Activated CD8-positive, alpha-beta T cell treated with anti-CD3 and anti-CD28 coated beads for 36 hours (primary cell): ENCODE data around the gene MTERF2. TPM values are rescaled to one million over a fixed set of nuclear protein-coding genes. Genes with fewer than 3 reads are reported as not detected.
"Not testable (repeated sequence)": the region's sequence is repeated elsewhere in the genome, so short reads cannot be mapped to it uniquely, and the experiment has no call there.

ENCODE experiments used
- ATAC-seq: fragments of 200-7000 bp; cut with Tn5 transposase; one replicate; pipeline ENCODE4 v1.10.0; 2021; ENCODE audit warnings: mild to moderate bottlenecking, moderate library complexity
- CTCF ChIA-PET: fragments of 350-600 bp; sonication (Branson Sonifier 250); formaldehyde crosslinking; loops from one replicate; lab custom pipeline; 2021; ENCODE audit warnings: antibody characterized with exemption; lab: Charles Lee
- POLR2A ChIA-PET: fragments of 350-600 bp; sonication (Branson Sonifier 250); formaldehyde crosslinking; loops from one replicate; lab custom pipeline; 2021; ENCODE audit warnings: antibody characterized with exemption; lab: Charles Lee
- DNase-seq: peaks from one replicate; pipeline ENCODE4 v3.0.0-alpha.2; 2020
- H3K27ac Mint-ChIP-seq: one replicate; pipeline ENCODE4 v1.8.0; 2021; ENCODE audit warnings: mild to moderate bottlenecking, mixed read lengths
- H3K27me3 Mint-ChIP-seq: one replicate; pipeline ENCODE4 v1.8.0; 2021; ENCODE audit warnings: mixed read lengths
- H3K36me3 Mint-ChIP-seq: one replicate; pipeline ENCODE4 v1.8.0; 2021; ENCODE audit warnings: low read depth, mixed read lengths
- H3K4me1 Mint-ChIP-seq: one replicate; pipeline ENCODE4 v1.8.0; 2021; ENCODE audit warnings: low read depth, mixed read lengths
- H3K4me3 Mint-ChIP-seq: one replicate; pipeline ENCODE4 v1.8.0; 2021; ENCODE audit warnings: mild to moderate bottlenecking, moderate library complexity, mixed read lengths
- H3K9me3 Mint-ChIP-seq: one replicate; pipeline ENCODE4 v1.8.0; 2021; ENCODE audit warnings: mixed read lengths
- intact Hi-C: fragments of 100-400 bp; cut with micrococcal nuclease; formaldehyde crosslinking; loops from one replicate; pipeline ENCODE4 v1.10.0; 2022
- total RNA-seq, 2 experiments: library from RNA; stranded (reverse); gene quantifications; one replicate each; pipeline ENCODE4 v1.2.3, GENCODE V29; 2021
- TF ChIP-seq, protein P1 (sequence below): fragments of 200-600 bp; IDR thresholded peaks from one replicate; pipeline ENCODE4 v1.8.0; 2022; ENCODE audit warnings: antibody characterized with exemption, mild to moderate bottlenecking

MTERF2 gene
- total RNA-seq, 2 experiments from 2014 or later: 4.8 to 5.9 TPM

DNA sequence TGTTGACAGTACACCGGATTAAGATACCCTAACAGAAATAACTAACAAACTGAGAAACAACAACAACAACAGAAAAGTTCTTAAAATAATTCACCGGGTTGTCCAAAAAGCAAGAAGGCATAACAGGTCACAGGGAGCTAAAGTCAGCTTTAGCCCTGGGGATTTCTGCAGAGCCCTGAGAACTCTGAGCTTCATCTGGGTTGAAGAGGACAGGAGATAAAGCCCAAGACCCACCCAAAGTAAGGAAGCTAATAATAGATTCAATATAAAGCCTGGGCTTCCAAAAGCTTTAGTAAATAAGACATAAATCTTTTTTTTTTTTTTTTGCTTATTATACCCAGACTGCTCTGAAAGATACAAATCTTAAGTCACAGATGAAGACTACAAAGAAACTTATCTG lies 44.1 kb upstream of the MTERF2 start:
- CTCF ChIA-PET: no interaction called here
- Mint-ChIP-seq H3K4me1 (peaks cover 36% of the 10 kb centered on the region), H3K4me3 (no peak overlapping the region), H3K27me3 (no peaks in the 10 kb centered on the region), H3K36me3 (peaks cover 5% of the 10 kb centered on the region), H3K27ac (no peak overlapping the region), H3K9me3 (no peaks in the 10 kb centered on the region)
- POLR2A ChIA-PET: no interaction called here
- DNase-seq (no peak), ATAC-seq (no peak)
- intact Hi-C loops: no loop called here
- TF ChIP-seq, protein P1, sequence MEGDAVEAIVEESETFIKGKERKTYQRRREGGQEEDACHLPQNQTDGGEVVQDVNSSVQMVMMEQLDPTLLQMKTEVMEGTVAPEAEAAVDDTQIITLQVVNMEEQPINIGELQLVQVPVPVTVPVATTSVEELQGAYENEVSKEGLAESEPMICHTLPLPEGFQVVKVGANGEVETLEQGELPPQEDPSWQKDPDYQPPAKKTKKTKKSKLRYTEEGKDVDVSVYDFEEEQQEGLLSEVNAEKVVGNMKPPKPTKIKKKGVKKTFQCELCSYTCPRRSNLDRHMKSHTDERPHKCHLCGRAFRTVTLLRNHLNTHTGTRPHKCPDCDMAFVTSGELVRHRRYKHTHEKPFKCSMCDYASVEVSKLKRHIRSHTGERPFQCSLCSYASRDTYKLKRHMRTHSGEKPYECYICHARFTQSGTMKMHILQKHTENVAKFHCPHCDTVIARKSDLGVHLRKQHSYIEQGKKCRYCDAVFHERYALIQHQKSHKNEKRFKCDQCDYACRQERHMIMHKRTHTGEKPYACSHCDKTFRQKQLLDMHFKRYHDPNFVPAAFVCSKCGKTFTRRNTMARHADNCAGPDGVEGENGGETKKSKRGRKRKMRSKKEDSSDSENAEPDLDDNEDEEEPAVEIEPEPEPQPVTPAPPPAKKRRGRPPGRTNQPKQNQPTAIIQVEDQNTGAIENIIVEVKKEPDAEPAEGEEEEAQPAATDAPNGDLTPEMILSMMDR: no peak

DNA sequence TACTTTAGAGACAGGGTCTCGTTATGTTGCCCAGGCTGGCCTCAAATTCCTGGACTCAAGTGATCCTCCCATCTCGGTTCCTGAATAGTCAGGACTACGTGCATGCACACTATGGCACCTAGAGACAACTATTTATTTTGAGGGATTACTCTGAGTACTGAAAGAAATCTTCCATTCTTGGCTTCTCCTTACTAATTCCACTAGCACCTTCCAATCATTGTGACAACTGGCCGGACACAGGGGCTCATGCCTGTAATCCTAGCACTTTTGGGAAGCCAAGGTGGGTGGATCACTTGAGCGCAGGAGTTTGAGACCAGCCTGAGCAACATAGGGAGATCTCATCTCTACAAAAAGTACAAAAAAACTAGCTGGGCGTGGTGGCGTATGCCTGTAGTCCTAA lies 42.1 kb upstream of the MTERF2 start:
- CTCF ChIA-PET: no interaction called here
- Mint-ChIP-seq H3K4me1 (peaks cover 31% of the 10 kb centered on the region), H3K36me3 (no peaks in the 10 kb centered on the region), H3K9me3 (no peaks in the 10 kb centered on the region), H3K4me3 (no peak overlapping the region), H3K27ac (no peak overlapping the region), H3K27me3 (no peaks in the 10 kb centered on the region)
- intact Hi-C loops: no loop called here
- ATAC-seq (no peak), DNase-seq (no peak)
- TF ChIP-seq, protein P1: no peak
- POLR2A ChIA-PET: no interaction called here

DNA sequence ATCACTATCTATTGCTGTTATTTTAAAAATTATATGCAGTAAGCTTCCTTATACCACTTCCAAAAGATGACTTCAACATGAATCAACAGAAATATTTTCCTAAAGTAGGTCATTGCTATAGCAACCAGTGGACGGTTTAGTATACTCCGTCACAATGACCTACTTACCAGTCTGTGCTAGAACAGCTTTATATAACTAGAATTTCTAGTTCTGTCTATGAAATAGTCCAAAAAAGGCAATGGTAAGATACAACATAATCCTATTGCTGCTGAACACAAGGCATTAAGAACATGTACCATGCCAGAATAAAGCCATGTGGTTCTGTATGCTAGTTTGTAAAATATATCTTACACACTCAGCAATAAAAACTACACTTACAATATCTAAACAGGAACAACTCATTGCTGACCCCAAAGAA lies 40.7 kb upstream of the MTERF2 start:
- POLR2A ChIA-PET: no interaction called here
- Mint-ChIP-seq H3K4me3 (no peak overlapping the region), H3K27me3 (no peaks in the 10 kb centered on the region), H3K36me3 (no peaks in the 10 kb centered on the region), H3K9me3 (no peaks in the 10 kb centered on the region), H3K4me1 (peaks cover 26% of the 10 kb centered on the region), H3K27ac (peak overlapping the region; percentile 81)
- TF ChIP-seq, protein P1: no peak
- ATAC-seq: peak; percentile 84
- CTCF ChIA-PET: no interaction called here
- DNase-seq: no peak
- intact Hi-C loops: no loop called here

DNA sequence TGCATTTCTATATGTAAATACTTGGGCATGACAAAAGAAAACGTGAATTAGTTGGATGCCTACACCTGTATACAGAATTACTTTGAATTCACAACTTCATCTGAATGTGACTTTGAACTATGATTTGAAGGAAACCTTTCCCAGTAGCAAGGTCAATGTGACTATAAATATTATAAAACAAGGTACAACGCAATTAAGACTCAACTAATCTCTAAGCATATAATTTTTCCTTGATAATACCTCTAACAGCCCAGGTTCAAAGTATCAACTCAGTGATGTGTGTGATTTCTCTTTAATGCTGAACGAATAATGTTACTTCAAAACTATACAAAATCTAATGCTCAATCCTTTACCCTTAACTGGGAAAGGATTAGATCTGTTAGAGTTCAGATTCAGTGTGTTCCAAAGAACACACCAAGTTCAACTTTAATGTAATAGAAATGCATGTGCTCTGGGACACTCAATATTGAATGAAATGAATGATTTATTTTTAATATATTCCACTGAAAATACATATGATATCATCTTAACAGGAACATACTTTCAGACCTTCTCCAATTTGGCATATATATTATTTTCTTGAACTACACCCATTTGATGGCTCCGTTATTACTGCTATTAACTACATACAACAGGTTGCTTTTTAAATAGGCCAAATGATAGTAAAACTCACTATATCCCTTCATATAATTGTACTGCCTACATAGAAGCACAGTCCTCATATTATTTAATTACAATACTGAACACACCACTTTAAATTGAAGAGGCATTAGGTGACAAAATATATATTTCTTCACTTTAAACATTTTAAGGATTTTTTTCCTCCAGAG lies 40.1 kb upstream of the MTERF2 start:
- POLR2A ChIA-PET: no interaction called here
- Mint-ChIP-seq H3K4me1 (peaks cover 26% of the 10 kb centered on the region), H3K4me3 (no peak overlapping the region), H3K9me3 (no peaks in the 10 kb centered on the region), H3K27ac (peak overlapping the region; percentile 81), H3K36me3 (no peaks in the 10 kb centered on the region), H3K27me3 (no peaks in the 10 kb centered on the region)
- intact Hi-C loops: no loop called here
- CTCF ChIA-PET: no interaction called here
- peak; percentile 19 for ATAC-seq
- no peak for DNase-seq
- TF ChIP-seq, protein P1: no peak

DNA sequence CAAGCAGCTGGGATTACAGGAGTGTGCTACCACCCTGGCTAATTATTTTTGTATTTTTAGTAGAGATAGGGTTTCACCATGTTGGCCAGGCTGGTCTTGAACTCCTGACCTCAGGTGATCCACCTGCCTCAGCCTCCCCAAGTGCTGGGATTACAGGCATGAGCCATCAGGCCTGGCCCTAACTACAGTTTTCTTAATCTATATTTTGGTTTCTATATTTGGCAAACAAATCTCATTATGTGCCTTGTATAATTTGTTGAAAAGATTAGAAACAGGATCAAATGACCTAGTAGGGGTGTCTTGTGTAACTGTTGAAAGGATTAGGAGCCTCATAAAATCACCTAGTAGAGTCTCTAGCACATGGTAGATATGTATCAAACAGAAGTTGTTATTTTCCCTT lies 39.4 kb upstream of the MTERF2 start:
- H3K36me3 Mint-ChIP-seq, intact Hi-C loops, H3K27me3 Mint-ChIP-seq, H3K9me3 Mint-ChIP-seq, ATAC-seq, H3K4me3 Mint-ChIP-seq, H3K27ac Mint-ChIP-seq, POLR2A ChIA-PET, DNase-seq, CTCF ChIA-PET: not testable (repeated sequence)
- H3K4me1 Mint-ChIP-seq: peaks cover 22% of the 10 kb centered on the region
